Epithelial cell of prostate (primary cell): ENCODE measurements around the gene SIN3A.
"Not testable (repeated sequence)": the region's sequence is repeated elsewhere in the genome, so short reads cannot be mapped to it uniquely, and the experiment has no call there.

Experiments
- DNase-seq: peaks from one replicate; pipeline ENCODE4 v3.0.0-alpha.2; 2011; ENCODE audit warnings: low read depth, low spot score
- H3K27ac ChIP-seq: fragments of 450-650 bp; 2 replicates; pipeline ENCODE4 v1.5.1; 2017; ENCODE audit warnings: mild to moderate bottlenecking

SIN3A gene

GRCh38 chr15:75451674-75452363 is at the start of gene SIN3A:
Gene SIN3A, minus strand, starts transcription at chr15:75451690. Its CDS starts 21,315 bp downstream, at chr15:75430375.
- peak within 1 kb of the TSS; percentile 98 for H3K27ac ChIP-seq
- peak; percentile 100 for DNase-seq

- DNase-seq: no peak
- no peak overlapping the region for H3K27ac ChIP-seq
Observed at GRCh38 chr15:75493732-75494131, 42.2 kb upstream of the SIN3A start.

DNA sequence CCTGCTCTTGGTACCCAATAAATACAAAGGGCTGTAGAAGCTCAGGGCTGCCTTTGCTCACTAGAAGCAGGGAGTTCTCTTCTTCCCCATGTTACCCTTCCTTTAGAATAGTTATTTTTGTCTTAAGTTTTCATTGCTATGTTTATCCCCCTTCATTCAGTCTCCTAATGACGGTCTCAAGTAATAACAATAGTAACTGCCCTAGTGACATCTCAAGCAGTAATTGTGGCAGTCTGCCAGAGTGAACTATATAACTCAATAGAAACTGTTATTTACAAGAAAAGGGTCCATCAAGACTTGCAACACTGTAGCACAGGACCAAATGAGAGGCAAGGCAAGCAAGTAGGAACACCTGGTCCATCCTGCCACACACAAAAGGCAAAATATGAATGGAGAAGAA is 32.5 kb upstream of the SIN3A start:
- H3K27ac ChIP-seq: no peak overlapping the region

DNA sequence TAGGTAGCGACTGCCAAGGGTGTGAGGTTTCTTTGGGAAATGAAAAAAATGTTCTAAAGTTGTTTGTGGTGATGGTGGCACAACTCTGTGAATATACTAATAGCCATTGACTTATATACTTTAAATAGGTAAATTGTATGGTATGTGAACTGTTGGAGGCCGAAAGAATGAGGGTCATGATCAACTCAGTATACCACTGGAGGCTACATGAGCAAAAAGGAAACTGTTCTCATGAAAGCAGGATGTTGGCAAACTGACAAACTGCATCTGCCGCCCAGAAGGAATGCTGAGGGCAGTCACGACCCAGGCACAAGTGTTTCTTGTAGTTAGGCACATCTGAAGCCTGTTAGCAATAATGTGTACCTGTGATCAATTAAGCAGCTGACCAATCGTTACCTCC is 32.1 kb upstream of the SIN3A start:
- DNase-seq, H3K27ac ChIP-seq: not testable (repeated sequence)

More for the DNA sequence above, 32.5 kb upstream of the SIN3A start:
- no peak for DNase-seq

GRCh38 chr15:75483106-75483505 is 31.6 kb upstream of the SIN3A start:
- no peak for DNase-seq
- H3K27ac ChIP-seq: no peak overlapping the region

GRCh38 chr15:75480463-75480862 is 29.0 kb upstream of the SIN3A start:
- not testable (repeated sequence) for DNase-seq, H3K27ac ChIP-seq

DNA sequence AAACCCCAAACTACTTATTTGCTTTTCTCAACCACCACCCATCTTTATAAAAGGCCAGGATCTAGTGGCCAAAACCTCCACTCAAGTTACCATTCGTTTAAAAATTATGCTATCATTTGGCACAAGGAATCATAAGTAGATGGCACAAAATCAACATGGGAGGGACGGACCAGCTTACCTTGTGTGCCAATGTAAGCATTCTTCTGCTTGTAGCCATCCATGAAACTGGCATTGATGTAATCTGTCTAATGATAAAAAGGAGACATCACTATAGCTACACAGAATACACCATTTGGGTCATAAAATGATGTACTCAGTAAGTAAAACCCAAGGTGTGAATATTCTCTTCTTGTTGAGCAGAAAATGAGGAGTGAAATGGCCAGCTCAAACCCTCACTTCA is 28.2 kb upstream of the SIN3A start:
- no peak for DNase-seq
- no peak overlapping the region for H3K27ac ChIP-seq

DNA sequence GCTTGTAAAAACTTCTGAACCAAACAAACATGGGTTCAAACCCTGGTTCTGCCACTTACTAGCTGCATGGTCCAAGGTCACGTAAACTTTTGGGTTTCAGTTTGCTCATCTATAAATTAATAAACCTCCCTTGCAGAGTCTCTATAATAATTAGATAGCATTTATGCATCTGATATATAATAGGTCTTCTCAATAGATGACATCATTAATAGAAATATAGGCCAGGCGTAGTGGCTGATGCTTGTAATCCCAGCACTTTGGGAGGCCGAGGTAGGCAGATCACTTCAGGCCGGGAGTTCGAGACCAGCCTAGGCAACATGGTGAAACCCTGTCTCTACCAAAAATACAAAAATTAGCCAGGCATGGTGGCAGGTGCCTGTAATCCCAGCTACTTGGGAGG is 25.6 kb upstream of the SIN3A start:
- not testable (repeated sequence) for DNase-seq, H3K27ac ChIP-seq

DNA sequence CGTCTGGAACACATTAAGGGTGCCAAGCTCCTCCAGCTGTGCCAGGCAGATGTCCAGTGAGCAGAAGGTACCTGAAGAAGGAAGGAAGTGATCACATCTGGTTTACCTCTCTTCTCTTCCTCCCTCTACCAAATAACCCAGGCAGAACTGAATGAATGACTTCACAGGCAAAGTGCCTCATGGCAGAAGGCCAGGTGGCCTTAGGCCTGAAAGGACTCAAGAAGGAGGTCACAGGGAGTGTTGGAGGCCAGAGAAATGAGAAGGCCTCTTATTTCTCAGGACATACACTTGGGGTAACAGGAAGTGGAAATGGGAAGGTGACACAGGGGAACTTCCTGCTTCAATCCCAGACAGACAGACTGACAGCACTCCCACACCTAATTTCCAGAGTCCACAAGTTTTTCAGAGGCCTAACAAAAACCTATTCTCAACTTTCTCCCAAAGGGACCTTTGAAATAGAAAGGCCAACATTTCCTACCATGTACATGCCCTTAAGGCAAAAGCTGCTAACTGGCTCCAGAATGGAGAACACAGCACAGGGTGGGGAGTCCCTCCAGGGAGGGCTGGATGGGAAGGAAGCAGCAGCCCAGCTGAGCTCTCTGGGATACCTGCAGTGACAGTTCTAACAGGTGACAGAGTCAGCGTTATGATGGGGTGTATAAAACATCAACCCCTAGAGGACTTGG is 17.6 kb upstream of the SIN3A start:
- no peak for DNase-seq
- H3K27ac ChIP-seq: no peak overlapping the region

DNA sequence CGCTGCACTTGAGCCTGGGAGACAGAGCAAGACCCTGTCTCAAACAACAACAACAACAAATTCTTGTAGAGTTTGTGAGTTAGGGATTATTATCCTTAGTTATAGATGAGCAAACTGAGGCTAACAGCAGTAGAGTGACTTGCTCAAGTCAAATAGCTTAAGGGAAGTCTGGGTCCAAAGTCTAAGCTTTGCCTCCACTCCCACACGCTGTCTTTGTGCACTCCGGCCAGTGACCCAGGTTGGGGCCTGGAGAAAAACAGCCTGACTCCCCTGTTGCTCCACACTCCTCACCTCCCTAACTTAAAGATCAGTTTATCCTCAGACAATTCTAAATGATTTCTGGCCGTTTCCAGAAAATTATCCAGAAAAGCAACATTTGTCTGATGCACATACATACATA is 9.2 kb upstream of the SIN3A start:
- no peak overlapping the region for H3K27ac ChIP-seq
- DNase-seq: no peak

- no peak for DNase-seq
- no peak overlapping the region for H3K27ac ChIP-seq
Observed at GRCh38 chr15:75459581-75459980, 8.1 kb upstream of the SIN3A start.

GRCh38 chr15:75456710-75457109 is 5.2 kb upstream of the SIN3A start:
- peak overlapping the region; percentile 98 for H3K27ac ChIP-seq

GRCh38 chr15:75455982-75456531 is 4.6 kb upstream of the SIN3A start:
- H3K27ac ChIP-seq: peak overlapping the region; percentile 98

More at GRCh38 chr15:75456710-75457109, 5.2 kb upstream of the SIN3A start:
- no peak for DNase-seq

GRCh38 chr15:75455424-75455981 is 4.0 kb upstream of the SIN3A start:
- H3K27ac ChIP-seq: peak overlapping the region; percentile 98
- no peak for DNase-seq

More at GRCh38 chr15:75455982-75456531, 4.6 kb upstream of the SIN3A start:
- peak; percentile 27 for DNase-seq

- H3K27ac ChIP-seq: peak overlapping the region; percentile 98
- DNase-seq: no peak
Observed at GRCh38 chr15:75454471-75455378, 3.2 kb upstream of the SIN3A start.

- peak overlapping the region; percentile 98 for H3K27ac ChIP-seq
- DNase-seq: peak; percentile 99
Observed at GRCh38 chr15:75453703-75454470, 2.4 kb upstream of the SIN3A start.

- H3K27ac ChIP-seq: peak overlapping the region; percentile 98
- no peak for DNase-seq
Observed at GRCh38 chr15:75452865-75453702, 1.6 kb upstream of the SIN3A start.

DNA sequence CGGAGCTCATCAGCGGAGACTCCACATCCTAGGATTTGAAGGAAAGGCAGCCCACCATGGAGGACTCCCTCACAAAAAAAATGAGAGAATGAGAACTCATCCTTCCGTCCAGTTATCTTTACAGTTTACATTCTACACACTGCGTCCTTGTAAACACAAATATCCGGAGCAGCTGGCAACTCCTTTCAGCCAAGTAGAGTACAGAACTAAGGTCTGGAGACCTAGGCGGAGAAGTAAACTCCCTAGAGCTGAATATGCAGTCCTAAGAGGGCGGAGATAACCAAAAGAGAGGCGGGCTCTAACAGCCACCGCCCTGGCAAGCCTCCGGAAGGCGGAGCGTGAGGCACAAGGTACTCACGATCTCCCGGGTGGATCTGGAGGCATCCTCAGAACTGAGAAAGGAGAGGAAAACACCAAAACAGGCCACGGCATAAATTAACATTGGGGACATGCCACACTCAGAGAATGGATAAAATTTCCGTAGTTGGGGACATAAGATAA is 924 bp upstream of the SIN3A start:
- DNase-seq: peak; percentile 44
- H3K27ac ChIP-seq: peak overlapping the region; percentile 98
